ENCODE data around the gene SECTM1.

Gene SECTM1

DNA sequence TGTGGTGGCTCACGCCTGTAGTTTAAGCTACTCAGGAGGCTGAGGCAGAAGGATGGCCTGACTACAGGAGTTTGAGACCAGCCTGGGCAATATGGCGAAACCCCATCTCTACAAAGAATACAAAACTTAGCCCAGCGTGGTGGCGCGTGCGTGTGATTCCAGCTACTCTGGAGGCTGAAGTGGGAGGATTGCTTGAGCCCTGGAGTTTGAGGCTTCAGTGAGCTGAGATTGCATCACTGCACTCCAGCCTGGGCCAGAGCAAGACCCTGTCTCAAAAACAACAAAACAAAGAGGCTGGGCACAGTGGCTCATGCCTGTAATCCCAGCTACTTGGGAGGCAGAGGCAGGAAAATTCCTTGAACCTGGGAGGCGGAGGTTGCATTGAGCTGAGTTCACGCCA, 53.0 kb downstream of the SECTM1 start:
- DNase-seq (ENCODE audit: low read depth): no peak
- TF ChIP-seq, protein P1, sequence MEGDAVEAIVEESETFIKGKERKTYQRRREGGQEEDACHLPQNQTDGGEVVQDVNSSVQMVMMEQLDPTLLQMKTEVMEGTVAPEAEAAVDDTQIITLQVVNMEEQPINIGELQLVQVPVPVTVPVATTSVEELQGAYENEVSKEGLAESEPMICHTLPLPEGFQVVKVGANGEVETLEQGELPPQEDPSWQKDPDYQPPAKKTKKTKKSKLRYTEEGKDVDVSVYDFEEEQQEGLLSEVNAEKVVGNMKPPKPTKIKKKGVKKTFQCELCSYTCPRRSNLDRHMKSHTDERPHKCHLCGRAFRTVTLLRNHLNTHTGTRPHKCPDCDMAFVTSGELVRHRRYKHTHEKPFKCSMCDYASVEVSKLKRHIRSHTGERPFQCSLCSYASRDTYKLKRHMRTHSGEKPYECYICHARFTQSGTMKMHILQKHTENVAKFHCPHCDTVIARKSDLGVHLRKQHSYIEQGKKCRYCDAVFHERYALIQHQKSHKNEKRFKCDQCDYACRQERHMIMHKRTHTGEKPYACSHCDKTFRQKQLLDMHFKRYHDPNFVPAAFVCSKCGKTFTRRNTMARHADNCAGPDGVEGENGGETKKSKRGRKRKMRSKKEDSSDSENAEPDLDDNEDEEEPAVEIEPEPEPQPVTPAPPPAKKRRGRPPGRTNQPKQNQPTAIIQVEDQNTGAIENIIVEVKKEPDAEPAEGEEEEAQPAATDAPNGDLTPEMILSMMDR (conservative IDR thresholded peaks at IDR 0.05; ENCODE audit: low read length): no peak
- no peak overlapping the region for H3K4me3 ChIP-seq (ENCODE audit: low read length)

DNA sequence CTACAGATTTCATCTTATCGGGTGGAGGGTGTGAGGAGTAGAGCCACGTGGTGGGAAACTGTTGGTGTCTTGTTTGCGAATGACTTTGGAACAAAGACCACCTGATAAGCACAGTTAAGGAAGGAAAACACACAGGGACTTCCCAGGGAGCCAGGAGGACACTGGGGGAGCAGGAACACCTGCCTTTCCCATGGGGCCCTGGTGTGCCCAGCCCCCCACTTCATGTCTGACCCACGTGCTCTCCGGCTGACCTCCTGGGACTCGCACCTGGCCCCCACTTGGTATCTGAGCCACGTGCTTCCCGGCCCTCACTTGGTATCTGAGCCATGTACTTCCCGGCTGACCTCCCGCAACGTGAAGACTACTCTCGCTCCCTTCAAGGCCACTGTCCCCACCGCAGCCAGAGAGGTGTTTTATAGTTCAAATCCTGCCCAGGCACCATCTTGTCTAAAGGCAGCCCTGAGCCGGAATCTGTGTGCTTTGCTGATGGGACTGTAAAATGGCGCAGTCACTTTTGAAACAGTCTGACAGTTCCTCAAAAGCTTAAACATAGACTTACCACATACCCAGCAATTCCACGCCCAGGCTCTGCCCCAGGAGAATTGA, 54.7 kb downstream of the SECTM1 start:
- DNase-seq (ENCODE audit: low read depth): no peak
- H3K4me3 ChIP-seq (ENCODE audit: low read length): no peak overlapping the region
- TF ChIP-seq, protein P1 (conservative IDR thresholded peaks at IDR 0.05; ENCODE audit: low read length): no peak

DNA sequence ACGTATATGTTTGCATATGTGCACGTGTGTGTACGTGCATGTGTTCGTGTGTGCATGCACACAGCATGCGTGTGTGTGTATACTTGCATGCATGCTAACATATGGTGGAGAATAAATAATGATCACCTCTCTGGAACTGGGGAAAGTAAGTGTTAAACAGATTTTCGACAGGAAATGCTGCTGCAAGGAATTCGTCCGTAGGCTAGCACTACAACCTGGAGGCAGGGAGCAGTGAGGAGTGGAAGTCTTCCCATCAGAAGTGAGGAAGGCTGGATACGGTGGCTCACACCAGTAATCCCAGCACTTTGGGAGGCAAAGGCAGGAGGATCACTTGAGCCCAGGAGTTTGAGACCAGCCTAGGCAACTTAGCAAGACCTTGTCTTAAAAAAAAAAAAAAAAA, 55.3 kb downstream of the SECTM1 start:
- TF ChIP-seq, protein P1 (conservative IDR thresholded peaks at IDR 0.05; ENCODE audit: low read length): no peak
- DNase-seq (ENCODE audit: low read depth): no peak
- no peak overlapping the region for H3K4me3 ChIP-seq (ENCODE audit: low read length)

DNA sequence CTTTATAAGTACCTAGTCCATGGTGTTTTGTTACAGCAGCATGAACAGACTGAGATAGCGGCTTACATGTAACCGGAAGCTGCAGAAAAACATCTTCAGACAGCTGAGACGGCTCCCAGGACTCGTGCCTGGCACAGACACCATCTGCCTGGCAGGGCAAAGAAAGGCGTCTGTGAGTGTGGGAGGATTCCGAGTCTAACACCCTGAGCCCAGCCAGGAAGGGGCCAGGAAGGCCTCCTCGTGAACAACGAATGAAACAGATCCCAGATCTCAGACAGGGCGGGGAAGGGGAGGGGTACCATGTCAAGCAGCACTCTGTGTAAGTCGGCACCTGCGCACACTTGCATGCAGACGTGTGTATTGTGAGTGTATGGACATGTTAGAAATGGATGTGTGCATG, 55.7 kb downstream of the SECTM1 start:
- TF ChIP-seq, protein P1 (conservative IDR thresholded peaks at IDR 0.05; ENCODE audit: low read length): no peak
- no peak for DNase-seq (ENCODE audit: low read depth)
- no peak overlapping the region for H3K4me3 ChIP-seq (ENCODE audit: low read length)

DNA sequence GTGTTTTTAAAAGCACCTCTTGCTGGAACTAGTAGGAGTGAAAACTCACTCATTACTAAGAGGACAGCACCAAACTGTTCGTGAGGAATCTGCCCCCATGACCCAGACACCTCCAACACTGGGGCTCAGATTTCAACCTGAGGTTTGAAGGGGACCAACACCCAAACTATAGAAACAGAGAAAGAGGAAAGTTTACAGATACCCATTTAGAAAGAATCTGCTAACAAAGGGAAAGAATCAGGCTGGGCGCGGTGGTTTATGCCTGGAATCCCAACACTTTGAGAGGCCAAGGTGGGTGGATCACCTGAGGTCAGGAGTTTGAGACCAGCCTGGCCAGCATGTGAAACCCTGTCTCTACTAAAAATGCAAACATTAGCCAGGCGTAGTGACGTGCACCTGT, 56.6 kb downstream of the SECTM1 start:
- no peak for DNase-seq (ENCODE audit: low read depth)
- H3K4me3 ChIP-seq (ENCODE audit: low read length): no peak overlapping the region
- TF ChIP-seq, protein P1 (conservative IDR thresholded peaks at IDR 0.05; ENCODE audit: low read length): no peak

DNA sequence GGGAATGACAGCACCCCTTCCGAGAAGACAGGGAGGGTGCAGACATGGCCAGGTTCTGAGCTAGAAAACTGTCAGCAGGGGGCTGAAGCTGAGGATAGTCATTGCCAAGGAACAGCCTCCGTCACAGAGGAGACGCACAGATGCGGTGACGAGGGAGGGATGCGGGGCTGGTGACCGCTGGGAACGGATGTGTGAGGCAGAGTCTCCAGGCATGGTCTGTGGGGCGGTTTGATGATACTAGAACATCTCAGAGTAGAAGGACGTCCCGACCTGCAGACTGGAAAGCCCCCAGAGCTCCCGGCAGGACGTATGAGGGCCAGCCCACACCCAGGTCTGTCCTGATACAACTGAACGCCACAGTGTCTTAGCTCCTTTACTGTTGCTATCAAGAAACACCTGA, 58.2 kb downstream of the SECTM1 start:
- no peak overlapping the region for H3K4me3 ChIP-seq (ENCODE audit: low read length)
- no peak for DNase-seq (ENCODE audit: low read depth)
- TF ChIP-seq, protein P1 (conservative IDR thresholded peaks at IDR 0.05; ENCODE audit: low read length): no peak

DNA sequence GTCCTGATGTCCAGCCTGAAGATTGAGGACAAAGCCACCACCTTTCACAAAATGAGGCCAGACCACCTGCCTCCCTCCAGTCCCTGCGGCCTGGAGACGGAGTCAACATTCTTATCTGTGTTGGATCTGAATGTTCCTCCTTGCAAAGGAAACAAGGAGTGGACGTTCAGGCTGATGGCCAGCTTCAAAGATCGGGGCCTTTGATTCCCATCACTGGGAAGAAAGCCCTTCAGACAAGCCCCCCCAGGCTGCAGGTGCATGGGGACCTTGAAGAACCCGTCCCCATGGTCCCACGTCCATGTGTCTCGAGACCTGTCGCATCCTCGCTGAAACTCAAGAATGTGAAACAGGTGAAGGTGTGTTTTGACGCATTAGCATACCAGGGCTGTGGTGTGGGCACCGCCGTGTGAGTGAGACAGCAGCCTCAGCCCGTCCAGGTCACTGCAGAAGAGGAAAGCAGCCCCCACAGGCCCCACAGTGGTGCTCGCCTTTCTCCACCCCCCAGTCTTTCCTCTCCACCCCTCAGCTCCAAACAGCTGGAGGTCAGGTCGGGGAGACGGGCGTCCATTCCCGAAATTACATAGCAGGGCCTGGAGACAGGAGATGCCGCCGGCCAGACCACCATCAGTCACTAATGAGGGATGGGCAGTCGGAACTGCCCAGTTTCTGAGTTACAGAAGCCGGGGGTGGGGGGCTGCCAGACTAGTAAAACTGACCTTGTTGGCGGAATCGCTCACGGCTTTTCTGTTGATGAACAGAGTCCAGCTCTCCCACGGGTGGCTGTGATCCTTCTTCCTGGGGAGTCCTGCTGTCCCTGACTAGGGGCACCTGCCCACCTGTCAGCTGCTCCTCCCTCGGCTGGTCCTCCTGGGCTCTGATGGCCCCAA, 59.2 kb downstream of the SECTM1 start:
- peak overlapping the region; percentile 74 for H3K4me3 ChIP-seq (ENCODE audit: low read length)
- no peak for DNase-seq (ENCODE audit: low read depth)
- TF ChIP-seq, protein P1 (conservative IDR thresholded peaks at IDR 0.05; ENCODE audit: low read length): no peak
